GF-D8 (cell line): ENCODE measurements around the gene OR52E6.

Experiments
- DNase-seq: peaks from one replicate; lab custom pipeline; 2025; lab: John Stamatoyannopoulos, UW

The OR52E6 gene

GRCh38 chr11:5841797-5842196, at the start of gene OR52E6:
Gene OR52E6 (minus strand): TSS chr11:5841897. CDS start chr11:5841897, 0 bp downstream.
- DNase-seq, result no peak

GRCh38 chr11:5891216-5891800, 49.6 kb upstream of the OR52E6 start:
- DNase-seq, result no peak

GRCh38 chr11:5887661-5888060, 46.0 kb upstream of the OR52E6 start:
- no peak for DNase-seq

- no peak for DNase-seq
Measured at GRCh38 chr11:5887172-5887571, 45.5 kb upstream of the OR52E6 start.

GRCh38 chr11:5881756-5882155, 40.1 kb upstream of the OR52E6 start:
- DNase-seq, result no peak

- no peak for DNase-seq
Measured at GRCh38 chr11:5880329-5880728, 38.6 kb upstream of the OR52E6 start, which contains the start of gene OR52E4. Gene OR52E4 (plus strand): TSS chr11:5880629. CDS start chr11:5884293, 3,664 bp downstream.

- no peak for DNase-seq
Measured at GRCh38 chr11:5878564-5878963, 36.9 kb upstream of the OR52E6 start.

- DNase-seq, result no peak
Measured at GRCh38 chr11:5865826-5866225, 24.1 kb upstream of the OR52E6 start.

GRCh38 chr11:5857590-5857989, 15.9 kb upstream of the OR52E6 start, which contains the start of gene OR52E8:
Gene OR52E8 (minus strand): TSS chr11:5857690. CDS start chr11:5857690, 0 bp downstream.
- no peak for DNase-seq

- no peak for DNase-seq
Measured at GRCh38 chr11:5851002-5851401, 9.3 kb upstream of the OR52E6 start.

GRCh38 chr11:5847711-5848110, 6.0 kb upstream of the OR52E6 start:
- no peak for DNase-seq

- DNase-seq, result no peak
Measured at GRCh38 chr11:5846701-5847100, 5.0 kb upstream of the OR52E6 start.

GRCh38 chr11:5837695-5838094, 4.0 kb downstream of the OR52E6 start:
- no peak for DNase-seq

- DNase-seq, result no peak
Measured at GRCh38 chr11:5833446-5833845, 8.3 kb downstream of the OR52E6 start.

- no peak for DNase-seq
Measured at GRCh38 chr11:5831196-5831829, 10.4 kb downstream of the OR52E6 start.

GRCh38 chr11:5818245-5818886, 23.3 kb downstream of the OR52E6 start:
- no peak for DNase-seq

- DNase-seq, result peak; percentile 11
Measured at GRCh38 chr11:5815534-5815933, 26.2 kb downstream of the OR52E6 start.

GRCh38 chr11:5809905-5810795, 31.5 kb downstream of the OR52E6 start:
- no peak for DNase-seq

- DNase-seq, result no peak
Measured at GRCh38 chr11:5809122-5809519, 32.6 kb downstream of the OR52E6 start.

- peak; percentile 1 for DNase-seq
Measured at GRCh38 chr11:5808500-5809121, 33.1 kb downstream of the OR52E6 start, which contains the start of gene OR52N2. Gene OR52N2 (plus strand): TSS chr11:5808924. CDS start chr11:5820336, 11,412 bp downstream.

GRCh38 chr11:5807580-5807979, 34.1 kb downstream of the OR52E6 start:
- DNase-seq, result no peak

GRCh38 chr11:5803982-5804381, 37.7 kb downstream of the OR52E6 start:
- no peak for DNase-seq
